NOMO-1 (cell line): ENCODE data around the gene KRT222.

Experiments
- DNase-seq, 2 experiments: peaks; one replicate each; lab custom pipeline; 2025; ENCODE audit not compliant: unreplicated experiment in 2 of 2; lab: John Stamatoyannopoulos, UW

KRT222 gene

GRCh38 chr17:40616592-40616991, 48.4 kb downstream of the KRT222 start:
- DNase-seq, result no peak

DNA sequence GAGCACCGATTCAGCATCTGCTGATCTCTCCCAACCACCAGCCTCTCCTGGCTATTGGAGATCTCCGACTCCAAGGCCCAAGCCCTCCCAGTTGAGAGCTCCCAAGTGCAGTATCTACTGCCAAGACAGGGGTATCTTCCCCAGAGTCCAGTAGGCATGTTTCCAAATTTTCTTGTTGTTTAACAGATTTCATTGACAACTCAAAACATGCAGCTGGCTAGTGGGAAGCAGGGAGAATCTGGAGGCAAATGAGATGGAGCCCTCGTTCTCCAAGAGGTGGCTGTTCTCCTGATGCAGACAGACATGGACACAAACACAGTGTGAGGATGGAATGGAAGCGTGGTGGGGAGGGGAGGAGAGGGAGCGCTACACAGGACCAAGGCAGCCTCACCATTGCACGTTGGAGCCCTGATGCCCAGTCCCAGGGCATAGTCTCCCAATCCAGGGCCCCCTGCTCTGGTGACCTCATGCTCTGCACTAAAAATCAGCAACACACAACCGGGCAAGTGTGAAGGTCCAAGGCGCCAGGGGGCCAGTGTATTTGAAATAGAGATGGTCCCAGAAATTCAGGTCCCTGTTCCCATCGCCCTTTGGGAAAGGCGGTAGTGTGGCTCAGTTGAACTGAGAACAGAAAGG, 49.0 kb downstream of the KRT222 start:
- DNase-seq, result no peak

DNA sequence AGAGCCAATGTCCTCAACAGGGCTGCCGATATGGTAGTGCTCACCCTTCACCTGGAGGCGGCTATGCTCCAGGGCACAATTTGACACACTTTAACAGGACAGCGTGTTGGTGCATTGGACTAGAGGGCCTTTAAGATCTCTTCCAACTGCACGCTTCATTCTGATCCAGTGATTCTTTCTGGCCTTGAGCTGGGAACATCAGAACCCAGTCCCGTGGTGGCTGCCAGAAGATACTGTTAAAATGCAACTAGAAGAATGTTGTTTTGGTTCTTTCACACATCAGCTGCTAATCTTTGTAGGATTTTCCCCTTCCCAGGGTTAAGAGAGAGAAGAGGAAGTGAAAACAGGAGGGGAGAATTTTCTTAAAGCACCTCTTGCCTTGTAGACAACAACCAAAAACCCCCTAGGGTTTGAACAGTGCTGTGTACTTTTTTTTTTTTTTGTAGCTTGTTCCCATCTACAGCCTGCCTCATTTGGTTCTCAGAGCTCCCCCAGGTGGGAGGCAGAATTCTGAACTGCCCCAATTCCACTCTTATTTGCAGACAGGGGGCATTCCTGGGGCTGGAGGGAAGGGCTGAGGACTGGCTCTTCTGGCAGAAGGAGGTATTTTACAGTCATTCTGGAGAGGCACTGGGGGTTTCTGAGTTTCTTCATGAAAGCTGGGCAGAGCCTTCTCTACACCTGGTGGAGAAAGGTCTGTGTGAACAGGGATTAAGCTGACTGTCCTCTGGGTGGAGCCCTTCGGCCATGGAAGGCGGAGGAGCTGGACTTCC, 49.7 kb downstream of the KRT222 start:
- DNase-seq, result peak in 1 of 2 experiments; percentile 54

- DNase-seq, result no peak
These were observed 50.4 kb downstream of the KRT222 start for GRCh38 chr17:40614431-40615067.

DNA sequence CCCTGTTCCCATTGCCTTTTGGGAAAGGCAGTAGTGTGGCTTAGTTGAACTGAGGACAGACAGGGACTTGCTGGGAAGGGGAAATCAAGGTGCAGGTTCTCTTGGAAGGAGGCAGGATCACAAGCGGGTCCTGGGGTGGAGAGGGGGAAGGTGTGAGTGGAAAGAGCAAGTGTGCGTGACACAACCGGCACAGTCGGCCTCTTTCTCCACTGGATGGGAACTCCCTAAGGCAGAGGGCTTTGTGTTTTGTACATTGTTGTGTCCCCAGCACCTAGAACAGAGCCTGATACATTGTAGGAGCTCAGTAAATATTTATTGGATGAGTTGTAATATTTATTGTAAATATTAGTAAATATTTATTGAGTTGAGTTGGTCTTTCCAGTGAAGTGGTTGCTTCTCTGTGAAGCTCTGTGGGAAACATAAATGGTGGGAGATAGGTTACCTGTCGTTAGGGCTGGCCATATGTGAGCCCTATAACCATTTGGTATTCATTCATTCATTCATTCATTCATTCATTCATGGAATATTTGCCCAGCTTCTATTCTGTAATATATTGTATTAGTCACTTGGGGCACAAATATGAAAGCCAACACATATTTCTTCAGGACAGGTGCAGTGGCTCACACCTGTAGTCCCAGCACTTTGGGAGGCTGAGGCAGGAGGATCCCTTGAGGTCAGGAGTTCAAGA, 51.4 kb downstream of the KRT222 start:
- no peak for DNase-seq

DNA sequence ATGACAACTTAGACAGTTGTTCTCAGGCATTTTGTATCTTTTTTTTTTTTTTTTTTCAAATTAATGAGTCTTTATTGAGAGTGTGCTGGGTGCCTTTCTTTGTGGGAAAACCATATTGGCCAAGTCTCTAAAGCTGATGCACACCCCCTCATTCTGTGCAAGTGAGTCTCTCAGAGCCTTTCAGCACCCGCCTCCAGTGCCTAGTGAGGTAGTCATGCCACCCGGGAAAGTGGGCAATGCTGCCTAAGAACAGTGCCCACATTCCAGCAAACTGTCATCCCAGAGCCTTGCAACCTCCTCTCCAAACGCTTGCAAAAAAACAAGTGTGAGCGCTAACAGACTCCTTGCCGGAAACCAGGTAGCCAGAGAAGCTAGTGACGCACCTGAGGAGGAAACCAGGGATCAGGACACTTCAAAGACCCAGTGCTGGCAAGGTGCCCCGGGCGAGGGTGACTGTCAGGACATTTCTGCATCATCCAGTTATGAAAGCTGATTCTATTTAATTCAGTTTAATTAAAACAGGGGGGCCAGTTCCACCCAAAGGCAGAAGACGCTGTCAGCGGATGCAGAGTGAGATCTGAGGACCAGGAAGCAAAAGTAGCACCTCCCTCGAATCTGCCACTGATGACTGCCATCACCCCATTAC, 52.3 kb downstream of the KRT222 start:
- no peak for DNase-seq

DNA sequence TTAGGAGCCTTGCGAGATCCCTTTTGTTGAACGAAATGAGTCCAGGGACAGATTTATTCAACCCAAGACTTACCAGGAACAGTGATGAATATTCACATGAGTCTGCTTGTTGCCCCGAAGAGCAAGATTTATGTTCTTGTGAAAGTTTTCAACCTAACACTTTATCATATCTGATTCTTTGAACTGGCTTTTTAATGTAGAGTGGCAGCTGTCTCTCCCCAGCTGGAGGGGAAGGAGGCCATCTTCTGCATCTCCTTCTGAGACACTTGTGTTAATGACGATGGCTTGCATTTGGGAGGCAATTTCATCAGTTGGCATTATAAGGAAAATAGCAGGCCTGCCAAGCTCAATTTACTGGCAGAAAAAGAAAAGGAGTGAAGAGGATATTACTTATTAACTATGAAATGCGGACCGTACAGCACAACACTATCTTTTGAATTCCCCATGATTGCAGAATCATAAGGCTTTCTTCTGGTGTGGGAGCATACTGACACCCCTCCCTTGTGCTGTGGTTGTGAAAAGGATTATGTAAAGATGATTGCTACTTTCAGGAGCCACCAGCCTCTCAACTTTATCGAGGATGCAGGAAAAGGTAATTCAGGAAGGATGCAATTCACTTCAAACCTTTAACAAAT, 53.0 kb downstream of the KRT222 start:
- DNase-seq, result no peak

DNA sequence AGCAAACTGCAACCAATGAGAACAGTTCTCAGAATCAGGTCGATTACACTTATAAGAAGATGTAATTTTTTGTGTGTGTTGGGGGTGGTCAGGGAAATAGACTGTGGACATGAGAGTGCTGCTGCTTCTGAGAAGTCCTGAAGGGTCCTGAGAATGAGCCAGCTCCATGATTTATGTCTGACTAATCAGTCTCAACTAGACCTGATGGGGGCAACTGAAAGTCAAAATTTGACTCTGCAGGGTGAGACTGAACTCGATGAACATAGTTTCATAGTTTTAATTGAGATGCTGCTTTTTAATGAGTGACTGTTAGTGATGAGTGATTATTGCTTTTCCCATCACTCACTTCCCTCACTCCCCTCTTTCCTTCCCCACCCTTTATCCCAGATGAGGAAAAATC, 54.6 kb downstream of the KRT222 start:
- DNase-seq, result no peak

DNA sequence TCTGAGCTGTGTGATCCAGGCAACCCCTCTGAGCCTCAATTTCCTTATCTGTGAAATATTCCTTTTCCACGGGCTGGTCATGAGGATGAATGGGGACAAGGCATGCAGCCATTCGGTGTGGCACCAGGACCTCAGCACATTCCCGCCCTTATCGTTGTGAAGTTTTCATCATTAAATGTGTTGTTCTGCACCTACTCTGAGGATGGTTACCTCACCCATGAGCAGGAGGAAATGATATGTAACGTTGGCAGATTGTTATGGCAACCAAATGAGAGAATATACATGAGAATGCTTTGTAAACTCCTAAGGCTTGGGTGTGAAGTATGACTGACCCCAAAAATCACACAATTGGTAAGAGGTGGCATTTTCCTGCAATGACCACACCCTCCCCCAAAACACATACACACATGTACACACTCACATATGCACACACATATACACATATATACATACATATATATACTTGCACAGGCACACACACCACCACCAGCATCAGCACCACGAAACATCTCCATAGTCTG, 56.9 kb downstream of the KRT222 start:
- no peak for DNase-seq

DNA sequence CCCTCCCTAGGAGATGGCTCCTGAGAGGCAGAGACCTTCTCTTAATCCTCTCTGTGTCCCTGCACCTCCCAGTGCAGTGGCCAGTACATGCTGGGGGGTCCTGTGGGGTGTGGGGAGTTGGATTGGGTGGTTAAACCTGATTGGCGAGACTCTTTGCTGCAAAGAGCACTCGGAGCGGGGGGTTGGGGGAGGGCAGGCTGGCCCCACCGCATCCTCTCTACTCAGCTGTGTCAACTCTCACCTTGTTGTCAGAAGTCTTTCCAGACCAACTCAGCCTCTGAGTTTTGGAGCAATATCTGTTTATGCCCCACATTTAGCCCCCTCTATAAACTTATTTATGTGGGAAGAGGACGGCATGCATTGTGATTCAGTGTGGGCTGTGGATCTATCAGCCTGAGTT, 57.3 kb downstream of the KRT222 start:
- DNase-seq, result no peak

- no peak for DNase-seq
These were observed 58.2 kb downstream of the KRT222 start for GRCh38 chr17:40606548-40607353.

GRCh38 chr17:40605306-40605705, 59.7 kb downstream of the KRT222 start:
- DNase-seq, result no peak
